ENCODE results near the gene MRPL42.
A peak's percentile ranks its signal among the peaks of the same experiment; 100 is the strongest.

MRPL42 gene

GRCh38 chr12:93536111-93536765, 68.9 kb downstream of the MRPL42 start:
- peak overlapping the region in 1 of 2 donors; percentile 16 for H3K27ac ChIP-seq
- no peak for TF ChIP-seq CTCF (IDR thresholded peaks at IDR 0.05)

GRCh38 chr12:93536766-93537488, 69.6 kb downstream of the MRPL42 start:
- TF ChIP-seq CTCF (IDR thresholded peaks at IDR 0.05): no peak
- Histone ChIP-seq H3K4me3 (no peak overlapping the region), H3K27ac (peak overlapping the region in 1 of 2 donors; percentile 16)
- no peak for DNase-seq (ENCODE audit: low spot score)

More at GRCh38 chr12:93536111-93536765, 68.9 kb downstream of the MRPL42 start:
- DNase-seq (ENCODE audit: low spot score): no peak
- H3K4me3 ChIP-seq: no peak overlapping the region

GRCh38 chr12:93537769-93538168, 70.5 kb downstream of the MRPL42 start:
- no peak overlapping the region for H3K27ac ChIP-seq
- no peak for DNase-seq (ENCODE audit: low spot score)
- no peak overlapping the region for H3K4me3 ChIP-seq
- TF ChIP-seq CTCF (IDR thresholded peaks at IDR 0.05): no peak

- peak overlapping the region in 1 of 2 donors; percentile 3 for H3K27ac ChIP-seq
- no peak for TF ChIP-seq CTCF (IDR thresholded peaks at IDR 0.05)
- no peak overlapping the region for H3K4me3 ChIP-seq
- no peak for DNase-seq (ENCODE audit: low spot score)
Measured at GRCh38 chr12:93539821-93540220, 72.5 kb downstream of the MRPL42 start.

- TF ChIP-seq CTCF (IDR thresholded peaks at IDR 0.05): no peak
- no peak for DNase-seq (ENCODE audit: low spot score)
- no peak overlapping the region for H3K4me3 ChIP-seq
- H3K27ac ChIP-seq: peak overlapping the region in 1 of 2 donors; percentile 48
Measured at GRCh38 chr12:93540466-93540865, 73.2 kb downstream of the MRPL42 start.

- H3K4me3 ChIP-seq: no peak overlapping the region
- no peak overlapping the region for H3K27ac ChIP-seq
- no peak for TF ChIP-seq CTCF (IDR thresholded peaks at IDR 0.05)
- DNase-seq (ENCODE audit: low spot score): no peak
Measured at GRCh38 chr12:93541578-93542225, 74.4 kb downstream of the MRPL42 start.
